Measurements from ENCODE around the gene KANSL1L.

KANSL1L gene

GRCh38 chr2:210167227-210167626, 4.0 kb downstream of the KANSL1L start:
- DNase-seq (ENCODE audit: low spot score) = no peak
- Histone ChIP-seq H3K4me3 (peak overlapping the region; percentile 2), H3K27ac (peak overlapping the region; percentile 59 to 100)
- TF ChIP-seq CTCF (IDR thresholded peaks at IDR 0.05) = no peak

GRCh38 chr2:210162466-210163124, 8.6 kb downstream of the KANSL1L start:
- TF ChIP-seq CTCF (IDR thresholded peaks at IDR 0.05) = no peak
- no peak for DNase-seq (ENCODE audit: low spot score)
- Histone ChIP-seq H3K4me3 (peak overlapping the region; percentile 38), H3K27ac (peak overlapping the region; percentile 51 to 81)

GRCh38 chr2:210159059-210159458, 12.2 kb downstream of the KANSL1L start:
- TF ChIP-seq CTCF (IDR thresholded peaks at IDR 0.05) = no peak
- no peak overlapping the region for H3K4me3 ChIP-seq
- no peak for DNase-seq (ENCODE audit: low spot score)
- no peak overlapping the region for H3K27ac ChIP-seq

GRCh38 chr2:210158236-210158635, 13.0 kb downstream of the KANSL1L start:
- no peak for DNase-seq (ENCODE audit: low spot score)
- no peak overlapping the region for H3K4me3 ChIP-seq
- TF ChIP-seq CTCF (IDR thresholded peaks at IDR 0.05) = no peak
- no peak overlapping the region for H3K27ac ChIP-seq

GRCh38 chr2:210157526-210157925, 13.7 kb downstream of the KANSL1L start:
- DNase-seq (ENCODE audit: low spot score) = no peak
- H3K27ac ChIP-seq = no peak overlapping the region
- TF ChIP-seq CTCF (IDR thresholded peaks at IDR 0.05) = no peak
- H3K4me3 ChIP-seq = no peak overlapping the region

GRCh38 chr2:210147614-210148013, 23.6 kb downstream of the KANSL1L start:
- no peak for DNase-seq (ENCODE audit: low spot score)
- no peak overlapping the region for H3K27ac ChIP-seq
- no peak for TF ChIP-seq CTCF (IDR thresholded peaks at IDR 0.05)
- no peak overlapping the region for H3K4me3 ChIP-seq

GRCh38 chr2:210132239-210132638, 39.0 kb downstream of the KANSL1L start:
- Histone ChIP-seq H3K4me3 (no peak overlapping the region), H3K27ac (no peak overlapping the region)
- TF ChIP-seq CTCF (IDR thresholded peaks at IDR 0.05) = no peak
- no peak for DNase-seq (ENCODE audit: low spot score)
